ENCODE measurements around the gene ZNF331.

ZNF331 gene

DNA sequence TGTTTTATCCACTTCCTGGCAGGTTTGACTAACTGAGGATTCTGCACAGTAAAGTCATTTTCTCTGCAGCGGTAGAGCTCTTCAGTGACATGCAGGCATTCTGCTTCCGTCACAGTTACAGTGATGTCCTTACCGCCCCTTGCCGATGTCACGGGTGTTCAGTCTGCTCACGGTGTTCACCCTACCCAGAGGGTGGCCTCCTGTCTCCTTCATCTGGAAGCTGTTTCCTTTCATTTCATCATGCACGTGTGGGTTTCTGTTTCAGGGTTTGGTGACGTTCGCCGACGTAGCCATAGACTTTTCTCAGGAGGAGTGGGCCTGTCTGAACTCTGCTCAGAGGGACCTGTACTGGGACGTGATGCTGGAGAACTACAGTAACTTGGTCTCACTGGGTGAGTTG, 33.4 kb downstream of the ZNF331 start:
- DNase-seq (ENCODE audit: low spot score), result no peak

DNA sequence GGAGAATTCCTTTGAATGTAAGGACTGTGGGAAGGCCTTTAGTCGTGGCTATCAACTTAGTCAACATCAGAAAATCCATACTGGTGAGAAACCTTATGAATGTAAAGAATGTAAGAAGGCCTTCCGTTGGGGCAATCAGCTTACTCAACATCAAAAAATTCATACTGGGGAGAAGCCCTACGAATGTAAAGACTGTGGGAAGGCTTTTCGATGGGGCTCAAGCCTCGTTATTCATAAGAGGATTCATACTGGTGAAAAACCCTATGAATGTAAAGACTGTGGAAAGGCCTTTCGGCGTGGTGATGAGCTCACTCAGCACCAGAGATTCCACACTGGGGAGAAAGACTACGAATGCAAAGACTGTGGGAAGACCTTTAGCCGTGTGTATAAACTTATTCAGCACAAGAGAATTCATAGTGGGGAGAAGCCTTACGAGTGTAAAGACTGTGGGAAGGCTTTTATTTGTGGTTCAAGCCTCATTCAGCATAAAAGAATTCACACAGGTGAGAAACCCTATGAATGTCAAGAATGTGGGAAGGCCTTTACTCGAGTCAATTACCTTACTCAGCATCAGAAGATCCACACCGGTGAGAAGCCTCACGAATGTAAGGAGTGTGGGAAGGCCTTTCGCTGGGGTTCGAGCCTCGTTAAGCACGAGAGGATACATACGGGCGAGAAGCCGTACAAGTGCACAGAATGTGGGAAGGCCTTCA, 39.2 kb downstream of the ZNF331 start:
- DNase-seq (ENCODE audit: low spot score), result no peak

DNA sequence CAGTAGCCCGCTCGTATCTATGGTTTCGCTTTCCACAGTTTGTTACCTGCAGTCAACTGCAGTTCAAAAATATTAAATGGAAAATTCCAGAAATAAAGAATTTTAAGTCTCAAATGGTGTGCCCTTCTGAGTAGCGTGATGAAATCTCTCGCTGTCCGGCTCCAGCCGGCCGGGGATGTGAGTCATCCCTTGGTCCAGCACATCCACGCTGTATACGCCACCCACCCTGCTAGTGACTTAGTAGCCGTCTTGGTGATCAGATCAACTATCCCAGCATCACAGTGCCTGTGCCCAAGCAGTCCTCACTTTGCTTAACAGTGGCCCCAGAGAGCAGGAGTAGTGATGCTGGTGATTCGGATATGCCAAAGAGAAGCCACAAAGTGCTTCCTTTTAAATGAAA, 40.0 kb downstream of the ZNF331 start:
- no peak for DNase-seq (ENCODE audit: low spot score)

DNA sequence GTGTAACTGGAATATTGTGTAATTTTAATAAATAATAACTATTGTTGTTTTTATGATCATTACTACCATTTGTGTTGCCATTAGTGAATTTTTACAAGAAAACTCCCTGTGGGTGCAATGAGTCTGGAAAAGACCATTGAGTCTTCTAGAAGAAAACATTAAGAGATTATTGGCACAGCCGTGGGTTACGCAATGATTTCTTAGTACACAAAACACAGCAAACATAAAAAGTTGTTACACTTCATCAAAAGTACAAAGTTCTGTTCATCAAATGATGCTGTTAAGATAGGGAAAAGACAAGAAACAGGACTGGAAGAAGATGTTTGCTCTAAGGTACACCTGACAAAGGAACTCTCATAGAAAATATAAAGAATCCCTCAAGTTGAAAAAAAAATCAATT, 41.6 kb downstream of the ZNF331 start:
- no peak for DNase-seq (ENCODE audit: low spot score)

DNA sequence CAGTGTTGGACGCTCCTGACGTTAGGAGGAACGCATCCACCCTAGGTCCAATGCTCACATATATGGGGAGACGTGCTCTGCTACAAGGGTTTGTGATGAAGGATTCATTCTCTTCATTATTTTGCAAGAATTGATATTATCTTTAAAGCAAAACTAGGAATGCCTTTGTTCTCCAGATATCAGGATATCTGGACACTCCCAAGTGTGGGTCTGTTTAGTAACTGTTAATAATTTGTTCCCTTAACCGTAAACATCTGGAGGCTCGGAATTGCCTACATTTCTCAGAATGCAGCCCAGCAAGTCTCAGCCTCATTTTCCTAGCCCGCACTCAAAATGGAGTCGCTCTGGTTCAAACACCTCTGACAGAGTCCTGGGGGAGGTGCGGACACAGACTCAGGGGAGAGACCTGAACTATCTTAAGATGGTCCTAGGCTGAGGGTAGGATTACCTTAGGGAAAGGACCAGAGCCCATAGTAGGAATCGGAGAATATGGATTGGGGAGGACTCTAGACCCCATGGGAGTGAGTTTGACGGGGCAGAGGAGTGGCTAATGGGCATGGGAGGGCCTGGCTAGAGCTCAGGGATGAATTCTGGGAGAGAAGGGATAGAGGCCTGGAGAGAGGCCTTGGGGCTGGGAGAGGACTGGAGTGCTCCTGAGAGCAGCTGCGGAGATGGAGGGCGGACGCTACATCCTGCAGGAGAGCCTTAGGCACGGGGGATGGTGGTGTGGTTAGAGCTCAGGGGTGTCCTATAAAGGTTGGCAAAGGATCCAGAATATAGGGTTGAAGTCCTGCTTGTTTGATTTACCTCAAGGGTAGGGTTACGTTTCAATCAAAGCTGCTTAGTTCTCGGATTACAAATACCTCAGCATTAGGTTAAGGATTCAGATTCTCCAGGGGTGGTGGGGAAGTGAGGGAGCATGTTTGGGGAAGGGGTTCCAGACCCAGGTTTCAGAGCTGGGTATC, 43.2 kb downstream of the ZNF331 start:
- DNase-seq (ENCODE audit: low spot score), result no peak

DNA sequence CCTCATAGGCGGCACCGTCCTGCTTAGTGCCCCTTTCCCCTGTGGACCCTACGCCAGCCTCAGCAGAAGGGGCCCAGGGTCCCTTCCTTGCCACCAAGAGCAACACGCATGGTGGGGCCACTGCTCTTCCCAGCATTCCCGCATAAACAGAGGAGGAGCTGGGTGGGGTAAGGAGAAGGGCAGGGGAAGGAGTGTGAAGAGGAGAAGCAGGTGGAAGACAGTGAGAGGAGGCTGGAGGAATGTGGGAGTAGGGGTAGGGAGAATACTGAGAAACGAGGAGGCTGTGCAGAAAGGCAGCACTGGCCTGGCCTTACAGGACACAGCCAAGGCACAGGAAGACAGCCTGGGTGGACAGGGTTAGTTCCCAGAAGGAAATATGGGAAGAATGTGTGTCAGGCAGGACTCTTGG, 43.9 kb downstream of the ZNF331 start:
- no peak for DNase-seq (ENCODE audit: low spot score)

DNA sequence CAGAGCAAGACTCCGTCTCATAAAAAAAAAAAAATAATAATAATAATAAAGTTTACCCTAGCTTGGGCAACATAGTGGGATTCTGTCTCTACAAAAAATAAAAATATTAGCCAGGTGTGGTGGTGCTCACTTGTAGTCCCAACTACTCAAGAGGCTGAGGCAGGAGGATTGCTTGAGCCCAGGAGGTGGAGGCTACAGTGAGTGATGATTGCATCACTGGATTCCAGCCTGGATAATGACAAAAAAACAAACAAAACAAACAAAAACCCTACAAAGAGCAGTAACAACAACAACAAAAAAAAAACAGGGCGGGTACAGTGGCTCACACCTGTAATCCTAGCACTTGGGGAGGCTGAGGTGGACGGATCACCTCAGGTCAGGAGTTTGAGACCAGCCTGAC, 45.2 kb downstream of the ZNF331 start:
- DNase-seq (ENCODE audit: low spot score), result no peak

DNA sequence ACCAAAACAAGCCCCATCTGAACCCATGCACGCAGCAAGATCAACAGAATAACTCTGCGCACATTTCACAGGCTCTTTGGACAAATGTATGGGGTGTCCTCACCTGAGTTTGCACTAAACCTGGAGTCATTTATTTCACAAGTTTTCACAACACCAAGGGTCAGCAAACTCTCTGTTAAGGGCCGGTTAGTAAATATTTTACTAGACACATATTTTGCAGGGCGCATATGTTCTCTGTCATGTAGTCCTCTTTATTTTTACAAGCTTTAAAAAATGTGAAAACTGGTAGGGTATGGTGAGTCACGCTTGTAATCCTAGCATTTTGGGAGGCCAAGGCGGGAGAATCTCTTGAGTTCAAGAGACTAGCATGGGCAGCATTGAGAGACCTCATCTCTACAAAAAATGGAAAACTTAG, 48.3 kb downstream of the ZNF331 start:
- no peak for DNase-seq (ENCODE audit: low spot score)

DNA sequence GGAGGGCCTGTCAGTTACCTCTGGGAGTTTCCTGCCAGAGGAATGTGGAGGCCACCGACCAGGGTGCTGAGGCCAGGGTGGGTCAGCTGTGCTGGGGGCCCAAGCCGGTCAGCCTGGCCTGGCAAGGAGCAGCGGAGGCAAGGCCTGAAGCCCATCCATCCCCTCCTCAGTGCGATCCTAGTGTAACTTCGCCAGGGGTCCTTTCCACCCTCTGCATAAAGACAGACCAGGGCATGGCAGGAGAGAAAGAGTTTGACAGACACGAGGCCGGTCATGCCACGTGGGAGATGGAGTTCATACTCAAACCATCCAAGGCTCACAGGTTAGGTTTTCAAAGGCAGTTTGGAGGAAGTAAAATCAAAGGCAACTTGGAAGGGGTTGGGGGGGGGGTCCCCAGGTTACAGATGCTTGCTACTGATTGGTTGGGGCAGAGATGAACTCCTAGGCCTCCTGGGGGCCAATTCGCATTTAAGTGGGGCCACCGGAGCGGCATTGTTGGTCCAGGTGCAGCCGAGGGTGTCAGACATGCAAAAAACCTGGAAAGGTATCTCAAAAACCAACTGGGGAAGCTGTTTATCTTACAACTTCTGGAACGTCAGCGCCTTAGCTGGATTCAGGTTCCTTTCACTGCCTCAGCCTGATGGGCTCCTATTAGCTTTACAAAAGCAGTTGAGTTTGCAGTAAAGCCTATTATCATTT, 57.0 kb downstream of the ZNF331 start:
- no peak for DNase-seq (ENCODE audit: low spot score)

DNA sequence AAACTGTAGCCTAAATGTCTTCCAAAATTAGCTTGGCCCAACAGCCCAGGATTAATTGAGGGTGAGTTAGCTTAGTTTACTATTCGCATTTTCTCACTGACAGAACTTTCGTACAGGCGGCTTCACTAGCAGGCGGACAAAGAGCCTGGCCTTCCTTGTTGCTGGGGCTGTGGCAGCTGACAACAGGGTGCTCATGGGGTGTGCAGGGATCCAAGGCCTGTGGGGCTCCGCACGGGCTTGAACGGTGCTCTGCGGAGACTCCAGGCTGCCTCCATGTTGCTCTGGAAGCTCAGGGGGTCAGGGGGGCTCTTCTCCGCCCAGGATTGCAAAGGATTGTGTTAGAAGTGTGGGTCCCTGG, 57.5 kb downstream of the ZNF331 start:
- no peak for DNase-seq (ENCODE audit: low spot score)

DNA sequence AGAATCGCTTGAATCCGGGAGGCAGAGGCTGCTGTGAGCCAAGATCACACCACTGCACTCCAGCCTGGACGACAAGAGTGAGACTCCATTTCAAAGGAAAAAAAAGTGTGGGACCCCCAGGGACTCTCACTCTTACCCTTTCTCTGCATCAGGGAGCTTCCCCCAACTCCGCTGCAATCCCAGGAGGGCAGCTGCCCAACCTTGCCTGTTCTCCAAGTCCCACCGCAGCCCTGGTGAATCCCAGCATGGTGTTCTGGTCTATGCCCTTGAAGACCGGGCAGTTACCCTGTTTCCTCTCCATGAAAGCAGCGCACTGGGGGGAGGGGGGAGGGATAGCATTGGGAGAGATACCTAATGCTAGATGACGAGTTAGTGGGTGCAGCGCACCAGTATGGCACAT, 58.1 kb downstream of the ZNF331 start:
- no peak for DNase-seq (ENCODE audit: low spot score)

DNA sequence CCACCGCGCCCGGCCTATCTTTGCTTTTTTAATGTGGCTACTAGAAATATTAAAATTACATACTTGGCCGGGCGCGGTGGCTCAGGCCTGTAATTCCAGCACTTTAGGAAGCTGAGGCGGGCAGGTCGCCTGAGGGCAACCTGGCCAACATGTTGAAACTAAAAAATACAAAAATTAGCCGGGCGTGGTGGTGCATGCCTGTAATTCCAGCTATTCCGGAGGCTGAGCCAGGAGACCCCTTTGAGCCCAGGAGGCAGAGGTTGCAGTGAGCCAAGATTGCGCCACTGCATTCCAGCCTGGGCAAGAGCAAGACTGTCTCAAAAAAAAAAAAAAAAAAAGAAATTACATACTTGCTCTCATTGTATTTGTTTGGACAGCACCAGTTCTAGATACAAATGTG, 59.1 kb downstream of the ZNF331 start:
- no peak for DNase-seq (ENCODE audit: low spot score)

DNA sequence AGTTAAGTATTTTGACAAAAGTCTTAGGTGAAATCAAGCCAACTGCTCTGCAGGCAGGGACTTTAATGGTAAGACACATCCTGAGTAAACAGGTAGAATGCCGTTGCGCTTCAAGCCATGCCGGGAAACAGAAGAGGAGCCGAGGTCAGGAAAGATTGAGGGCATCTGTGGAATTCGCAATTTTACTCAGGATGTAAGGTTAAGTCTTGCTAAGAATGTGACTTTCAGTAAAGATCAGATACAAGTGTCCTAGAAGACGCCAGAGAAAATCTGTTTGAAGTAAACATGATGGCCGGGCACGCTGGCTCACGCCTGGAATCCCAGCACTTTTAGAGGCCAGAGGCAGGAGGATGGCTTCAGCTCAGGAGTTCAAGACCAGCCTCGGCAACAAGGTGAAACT, 60.4 kb downstream of the ZNF331 start:
- no peak for DNase-seq (ENCODE audit: low spot score)

DNA sequence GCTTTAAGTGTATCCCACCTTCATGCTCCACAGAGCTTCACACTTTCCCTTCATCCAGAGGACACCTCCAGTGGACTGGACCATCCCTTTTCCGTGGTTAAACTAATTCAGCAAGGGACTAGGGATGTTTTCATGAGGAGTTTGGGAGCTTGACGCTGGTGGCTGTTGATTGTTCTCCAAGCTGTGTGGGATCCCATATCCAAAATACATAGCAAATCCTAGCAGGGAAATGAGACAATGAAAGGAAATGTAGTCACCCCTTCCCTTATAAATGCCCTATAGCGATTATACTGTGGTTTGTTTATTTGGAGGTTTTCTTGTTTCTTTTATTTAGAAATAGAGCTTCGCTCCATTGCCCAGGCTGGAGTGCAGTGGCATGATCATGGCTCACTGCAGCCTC, 62.3 kb downstream of the ZNF331 start:
- no peak for DNase-seq (ENCODE audit: low spot score)

DNA sequence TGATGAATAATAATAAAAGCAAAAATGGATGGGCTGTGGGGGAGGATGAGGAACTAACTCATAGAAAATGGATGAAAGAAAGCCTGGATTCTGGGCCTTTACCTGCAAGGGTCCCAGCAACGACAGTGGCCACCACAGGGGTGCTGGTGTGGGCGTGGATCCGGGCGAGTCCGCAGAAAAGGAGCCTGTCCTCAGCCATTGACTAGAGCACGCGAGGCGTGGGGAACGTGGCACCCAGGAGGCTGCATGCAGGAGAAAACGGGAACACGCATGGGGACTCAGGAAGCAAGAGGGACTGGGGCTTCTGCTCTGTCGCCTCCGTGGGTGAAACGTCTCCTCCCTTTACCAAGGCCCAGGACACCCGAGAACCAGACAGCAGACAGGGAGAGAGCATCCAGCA, 68.1 kb downstream of the ZNF331 start:
- no peak for DNase-seq (ENCODE audit: low spot score)

DNA sequence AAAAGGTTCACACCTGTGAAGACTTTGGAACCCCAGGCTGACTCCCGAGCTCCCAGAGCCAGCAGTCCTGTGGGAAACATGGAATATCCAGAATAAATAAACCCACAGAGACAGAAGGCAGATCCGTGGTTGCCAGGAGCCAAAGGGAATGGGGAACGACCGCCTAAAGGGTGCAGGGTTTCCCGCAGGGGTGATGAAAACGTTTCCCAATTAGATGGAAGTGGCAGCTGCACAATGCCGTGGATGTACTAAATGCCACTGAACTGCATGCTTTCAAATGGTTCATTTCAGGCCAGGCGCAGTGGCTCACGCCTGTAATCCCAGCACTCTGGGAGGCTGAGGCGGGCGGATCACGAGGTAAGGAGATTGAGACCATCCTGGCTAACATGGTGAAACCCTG, 70.4 kb downstream of the ZNF331 start:
- no peak for DNase-seq (ENCODE audit: low spot score)

DNA sequence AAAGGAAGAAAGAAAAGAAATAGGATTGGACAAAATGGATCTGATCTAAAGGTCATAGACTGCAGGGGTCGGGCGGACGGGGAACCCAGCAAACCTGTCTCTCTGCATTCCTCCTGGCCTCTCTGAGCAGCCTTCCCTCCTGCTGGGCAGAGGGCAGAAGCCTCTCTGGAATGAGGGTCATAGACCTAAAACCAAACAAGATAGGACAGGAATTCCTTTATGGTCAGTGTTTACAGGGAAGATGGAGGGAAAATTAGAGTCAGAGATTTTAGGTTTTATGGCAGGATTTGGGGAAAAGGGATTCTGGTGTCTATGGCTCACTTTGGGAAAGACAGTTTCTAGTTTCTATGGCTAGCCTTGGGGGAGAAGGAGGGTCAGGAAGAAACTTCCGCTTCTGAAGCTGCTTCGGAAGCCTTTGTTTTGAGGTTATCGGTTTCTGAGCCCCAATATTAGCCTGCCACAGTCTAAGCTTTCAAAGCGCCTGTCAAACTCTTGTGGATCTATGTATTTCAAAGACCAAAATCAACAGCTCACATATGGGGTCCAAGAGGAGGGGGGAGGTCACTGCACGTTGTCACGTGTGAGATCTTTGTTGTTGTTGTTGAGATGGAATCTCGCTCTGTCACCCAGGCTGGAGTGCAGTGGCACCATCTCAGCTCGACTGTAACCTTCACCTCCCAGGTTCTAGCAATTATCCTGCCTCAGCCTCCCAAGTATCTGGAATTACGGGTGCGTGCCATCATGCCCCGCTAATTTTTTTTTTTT, 75.0 kb downstream of the ZNF331 start:
- no peak for DNase-seq (ENCODE audit: low spot score)

DNA sequence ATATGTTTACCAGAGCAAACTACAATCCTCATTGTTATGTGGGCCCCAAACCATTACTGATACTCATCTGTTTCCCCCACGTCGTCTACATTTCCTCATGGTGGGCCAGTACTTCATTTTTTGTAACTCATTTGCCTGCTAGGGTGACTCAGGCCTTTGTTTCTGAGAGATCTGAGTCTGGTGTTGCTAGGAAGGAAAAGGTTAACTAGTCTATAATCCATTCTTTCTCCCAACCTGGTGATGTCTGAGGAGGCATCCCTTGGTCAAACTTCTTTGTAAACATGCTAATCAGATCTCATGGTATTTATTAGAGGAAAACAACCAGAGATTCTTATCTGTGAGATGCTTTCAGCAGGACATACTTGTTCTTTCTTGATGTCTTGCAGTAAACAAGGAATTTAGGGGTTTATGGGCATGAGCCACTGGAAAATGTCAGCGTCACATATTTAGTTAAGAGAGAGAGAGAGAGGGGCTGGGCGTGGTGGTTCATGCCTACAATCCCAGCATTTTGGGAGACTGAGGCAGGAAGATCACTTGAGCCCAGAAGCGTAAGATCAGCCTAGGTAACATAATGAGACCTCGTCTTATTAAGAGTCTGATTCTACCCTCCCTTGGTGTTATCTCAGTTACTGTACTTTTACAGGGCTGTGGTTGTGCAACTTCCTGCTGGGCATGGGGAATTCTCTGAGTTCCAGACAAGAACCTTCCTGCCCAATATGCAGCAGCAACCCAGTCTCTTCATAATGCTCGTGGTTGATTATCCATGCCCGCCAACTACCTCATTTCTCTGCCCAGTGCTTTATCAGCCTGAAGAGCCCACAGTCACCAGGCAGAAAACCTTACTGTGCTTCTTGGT, 84.2 kb downstream of the ZNF331 start:
- DNase-seq (ENCODE audit: low spot score), result no peak

DNA sequence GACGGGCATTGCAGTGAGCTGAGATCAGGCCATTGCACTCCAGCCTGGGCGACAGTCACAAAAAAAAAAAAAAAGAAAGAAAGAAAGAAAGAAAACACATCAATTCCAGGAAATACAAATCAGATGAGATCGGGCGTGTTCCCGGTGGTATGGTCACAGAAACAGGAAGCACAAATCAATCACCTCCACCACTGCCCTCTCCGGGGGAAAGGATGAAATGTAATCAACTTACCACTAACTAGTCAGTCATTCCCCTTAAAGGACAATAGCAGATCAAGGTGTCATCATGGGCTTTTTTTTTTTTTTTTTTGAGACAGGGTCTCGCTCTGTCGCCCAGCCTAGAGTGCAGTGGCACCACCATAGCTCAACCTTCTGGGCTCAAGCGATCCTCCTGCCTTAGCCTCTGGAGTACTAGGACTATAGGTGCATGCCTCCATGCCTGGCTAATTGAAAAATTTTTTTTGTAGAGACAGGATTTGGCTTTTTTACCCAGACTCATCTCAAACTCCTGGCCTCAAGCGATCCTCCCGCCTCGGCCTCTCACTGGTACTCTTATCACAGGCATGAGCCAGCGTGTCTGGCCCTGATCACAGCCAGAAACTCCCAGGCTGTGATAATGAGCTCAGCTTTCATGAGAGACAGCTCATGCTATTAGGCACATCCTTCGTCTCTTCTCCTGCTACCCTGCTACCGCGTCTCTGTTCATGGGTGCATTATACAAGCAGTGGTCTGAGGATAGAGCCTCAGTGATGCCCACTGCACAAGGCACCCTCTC, 87.0 kb downstream of the ZNF331 start:
- DNase-seq (ENCODE audit: low spot score), result no peak

DNA sequence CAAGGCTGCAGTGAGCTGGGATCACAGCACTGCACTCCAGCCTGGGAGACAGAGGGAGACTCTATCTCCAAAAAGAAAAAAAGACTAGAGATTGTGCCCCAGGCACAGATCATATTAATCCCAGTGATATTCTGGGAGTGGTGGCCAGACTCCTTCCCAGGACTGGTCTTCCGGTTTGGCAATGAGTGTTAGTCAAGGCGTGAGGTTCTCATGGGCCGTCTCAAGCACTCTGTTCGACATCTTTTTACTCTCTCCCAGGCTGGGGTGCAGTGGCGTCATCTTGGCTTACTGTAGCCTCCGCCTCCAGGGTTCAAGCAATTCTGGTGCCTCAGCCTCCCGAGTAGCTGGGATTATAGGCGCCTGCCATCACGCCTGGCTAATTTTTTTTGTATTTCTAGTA, 88.5 kb downstream of the ZNF331 start:
- DNase-seq (ENCODE audit: low spot score), result no peak
